ENCODE results near the gene PARVG.

DNA sequence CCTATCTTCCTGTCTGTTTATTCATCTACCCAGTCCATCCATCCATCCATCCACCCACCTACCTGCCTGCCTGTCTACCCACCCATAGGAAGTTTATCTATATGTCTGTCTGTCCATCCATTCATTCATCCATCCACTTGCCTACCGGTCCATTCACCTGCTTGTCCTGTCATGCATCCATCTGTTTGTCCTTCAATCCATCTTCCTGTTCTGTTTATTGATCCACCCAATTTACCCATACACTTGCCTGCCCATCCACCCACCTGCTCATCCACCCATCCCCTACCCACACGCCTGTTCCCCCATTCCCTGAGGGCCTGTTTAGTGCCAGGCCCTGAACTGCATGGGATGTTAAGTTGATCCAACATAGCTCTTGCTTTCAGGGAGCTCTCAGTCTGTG, 18.4 kb downstream of the PARVG start:
- TF ChIP-seq, protein P1, sequence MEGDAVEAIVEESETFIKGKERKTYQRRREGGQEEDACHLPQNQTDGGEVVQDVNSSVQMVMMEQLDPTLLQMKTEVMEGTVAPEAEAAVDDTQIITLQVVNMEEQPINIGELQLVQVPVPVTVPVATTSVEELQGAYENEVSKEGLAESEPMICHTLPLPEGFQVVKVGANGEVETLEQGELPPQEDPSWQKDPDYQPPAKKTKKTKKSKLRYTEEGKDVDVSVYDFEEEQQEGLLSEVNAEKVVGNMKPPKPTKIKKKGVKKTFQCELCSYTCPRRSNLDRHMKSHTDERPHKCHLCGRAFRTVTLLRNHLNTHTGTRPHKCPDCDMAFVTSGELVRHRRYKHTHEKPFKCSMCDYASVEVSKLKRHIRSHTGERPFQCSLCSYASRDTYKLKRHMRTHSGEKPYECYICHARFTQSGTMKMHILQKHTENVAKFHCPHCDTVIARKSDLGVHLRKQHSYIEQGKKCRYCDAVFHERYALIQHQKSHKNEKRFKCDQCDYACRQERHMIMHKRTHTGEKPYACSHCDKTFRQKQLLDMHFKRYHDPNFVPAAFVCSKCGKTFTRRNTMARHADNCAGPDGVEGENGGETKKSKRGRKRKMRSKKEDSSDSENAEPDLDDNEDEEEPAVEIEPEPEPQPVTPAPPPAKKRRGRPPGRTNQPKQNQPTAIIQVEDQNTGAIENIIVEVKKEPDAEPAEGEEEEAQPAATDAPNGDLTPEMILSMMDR (IDR thresholded peaks at IDR 0.05), result no peak
- no peak for TF ChIP-seq POLR2A (IDR thresholded peaks at IDR 0.05)
